ENCODE data around the gene PTGIS. TPM values are rescaled to one million over a fixed set of nuclear protein-coding genes. Genes with fewer than 3 reads are reported as not detected.

PTGIS gene
- total and polyA plus RNA-seq, 2 of the 4 experiments (the other 2 are of a cell fraction): 1.6 to 2.6 TPM

DNA sequence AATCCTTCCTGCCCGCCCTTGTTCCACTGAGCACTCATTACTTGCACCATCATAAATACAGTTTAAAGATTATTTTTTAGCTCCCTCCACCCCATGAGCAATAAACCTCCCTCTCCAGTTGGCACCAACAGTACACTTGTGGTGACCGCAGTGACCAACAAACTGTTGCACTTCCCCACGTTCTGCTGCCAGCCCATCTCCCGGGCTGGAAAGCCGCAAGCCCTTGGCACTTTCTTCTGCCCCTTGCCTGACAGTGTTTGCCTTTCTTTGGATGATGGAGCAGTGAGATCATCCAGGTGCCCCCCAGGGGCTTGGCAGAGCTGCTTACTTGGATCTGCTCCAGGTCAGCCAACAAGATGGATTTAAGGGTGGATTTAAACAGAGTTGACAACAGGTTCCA is 107.0 kb downstream of the PTGIS start:
- H2BK5ac ChIP-seq (ENCODE audit: low read depth, low read length, poor library complexity, severe bottlenecking): no peak overlapping the region
- no peak overlapping the region for H3K56ac ChIP-seq (ENCODE audit: extremely low read depth, insufficient read depth, low read length)
- H3K14ac ChIP-seq (replicated peaks; ENCODE audit: low read depth, low read length): no peak overlapping the region
- H3K4me2 ChIP-seq (ENCODE audit: low read depth, low read length): no peak overlapping the region
- H3K9me1 ChIP-seq (ENCODE audit: insufficient read depth, low read length): no peaks in the 10 kb centered on the region
- H4K20me1 ChIP-seq (ENCODE audit: insufficient read depth, low read length): no peaks in the 10 kb centered on the region
- no peak overlapping the region for H3K18ac ChIP-seq (ENCODE audit: low read depth, low read length)
- ATAC-seq (ENCODE audit: low read depth) (no peak), DNase-seq (no peak)
- H3K4ac ChIP-seq (ENCODE audit: low read depth, low read length): no peak overlapping the region
- BruUV-seq (replicated peaks): no TSS peak
- no peak overlapping the region for H4K91ac ChIP-seq (ENCODE audit: insufficient read depth, low read depth, low read length)
- no peak overlapping the region for H3K9ac ChIP-seq (ENCODE audit: low read depth, low read length)
- ChIA-PET POLR2A (ENCODE audit: unreplicated experiment) (no interaction called here), CTCF (no interaction called here)
- in situ Hi-C loops (cut with MboI; ENCODE audit: low sequenced_read_pairs) (no loop called here), dilution Hi-C loops (cut with HindIII; ENCODE audit: low sequenced_read_pairs, unreplicated experiment) (no loop called here), intact Hi-C loops (cut with micrococcal nuclease) (no loop called here)
- no peak overlapping the region for H3K4me3 ChIP-seq (ENCODE audit: insufficient read depth, low read depth, low read length)
- H3K36me3 ChIP-seq (ENCODE audit: control insufficient read depth, insufficient read depth, low read length): no peaks in the 10 kb centered on the region
- no peak overlapping the region for H3K27ac ChIP-seq (ENCODE audit: insufficient read depth, low read length)
- no peak overlapping the region for H2BK15ac ChIP-seq (ENCODE audit: low read depth, low read length)
- H2BK120ac ChIP-seq (ENCODE audit: low read depth, low read length): no peak overlapping the region
- no peaks in the 10 kb centered on the region for H3K4me1 ChIP-seq (ENCODE audit: control insufficient read depth, insufficient read depth, low read length)
- H2AK9ac ChIP-seq (replicated peaks; ENCODE audit: low read depth, low read length, poor library complexity): no peak overlapping the region
- no peak overlapping the region for H2AK5ac ChIP-seq (ENCODE audit: low read depth, low read length)
- WGBS, 2 experiments (ENCODE audit: extremely low coverage in 2 of 2, insufficient read length in 1 of 2): 44% methylated on average over 1 of the region's 5 CpGs; no CpG with 5 or more reads in 1 of the 2 experiments
- no peak overlapping the region for H4K5ac ChIP-seq (ENCODE audit: low read depth, low read length)
- H3K9me3 ChIP-seq (ENCODE audit: control insufficient read depth, insufficient read depth, low read length): no peaks in the 10 kb centered on the region
- no peak overlapping the region for H4K8ac ChIP-seq (ENCODE audit: low read depth in 2 of 2, low read length in 2 of 2)
- no peak overlapping the region for H2AFZ ChIP-seq (replicated peaks; ENCODE audit: low read length, poor library complexity)
- H2BK20ac ChIP-seq (ENCODE audit: low read depth, low read length): no peak overlapping the region
- H3K79me1 ChIP-seq (ENCODE audit: low read depth in 1 of 2, low read length in 2 of 2): no peaks in the 10 kb centered on the region
- peaks cover 54% of the 10 kb centered on the region for H3K27me3 ChIP-seq (ENCODE audit: control insufficient read depth, insufficient read depth, low read length)
- TF ChIP-seq RCOR1 (IDR thresholded peaks at IDR 0.05; ENCODE audit: insufficient replicate concordance, low read length): no peak
- no peak for TF ChIP-seq MAZ (IDR thresholded peaks at IDR 0.05; ENCODE audit: borderline replicate concordance, low read depth, low read length)
- no peak for TF ChIP-seq RAD21 (IDR thresholded peaks at IDR 0.05; ENCODE audit: low read length)
- TF ChIP-seq BHLHE40 (IDR thresholded peaks at IDR 0.05; ENCODE audit: low read depth, low read length): no peak
- no peak for TF ChIP-seq CHD1 (IDR thresholded peaks at IDR 0.05; ENCODE audit: low read depth, low read length)
- no peak for TF ChIP-seq NFE2L2 (IDR thresholded peaks at IDR 0.05; ENCODE audit: low read depth, low read length)
- TF ChIP-seq MXI1 (IDR thresholded peaks at IDR 0.05; ENCODE audit: borderline replicate concordance, low read depth, low read length): no peak
- TF ChIP-seq, protein P1, sequence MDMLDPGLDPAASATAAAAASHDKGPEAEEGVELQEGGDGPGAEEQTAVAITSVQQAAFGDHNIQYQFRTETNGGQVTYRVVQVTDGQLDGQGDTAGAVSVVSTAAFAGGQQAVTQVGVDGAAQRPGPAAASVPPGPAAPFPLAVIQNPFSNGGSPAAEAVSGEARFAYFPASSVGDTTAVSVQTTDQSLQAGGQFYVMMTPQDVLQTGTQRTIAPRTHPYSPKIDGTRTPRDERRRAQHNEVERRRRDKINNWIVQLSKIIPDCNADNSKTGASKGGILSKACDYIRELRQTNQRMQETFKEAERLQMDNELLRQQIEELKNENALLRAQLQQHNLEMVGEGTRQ (IDR thresholded peaks at IDR 0.05; ENCODE audit: low read depth, low read length): no peak
- TF ChIP-seq FOS (IDR thresholded peaks at IDR 0.05; ENCODE audit: low read depth, low read length): no peak
- TF ChIP-seq, protein P2, sequence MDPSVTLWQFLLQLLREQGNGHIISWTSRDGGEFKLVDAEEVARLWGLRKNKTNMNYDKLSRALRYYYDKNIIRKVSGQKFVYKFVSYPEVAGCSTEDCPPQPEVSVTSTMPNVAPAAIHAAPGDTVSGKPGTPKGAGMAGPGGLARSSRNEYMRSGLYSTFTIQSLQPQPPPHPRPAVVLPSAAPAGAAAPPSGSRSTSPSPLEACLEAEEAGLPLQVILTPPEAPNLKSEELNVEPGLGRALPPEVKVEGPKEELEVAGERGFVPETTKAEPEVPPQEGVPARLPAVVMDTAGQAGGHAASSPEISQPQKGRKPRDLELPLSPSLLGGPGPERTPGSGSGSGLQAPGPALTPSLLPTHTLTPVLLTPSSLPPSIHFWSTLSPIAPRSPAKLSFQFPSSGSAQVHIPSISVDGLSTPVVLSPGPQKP (IDR thresholded peaks at IDR 0.05; ENCODE audit: borderline replicate concordance, low read depth, low read length): no peak
- TF ChIP-seq CEBPB (IDR thresholded peaks at IDR 0.05; ENCODE audit: low read depth, low read length): no peak
- TF ChIP-seq MAFK (IDR thresholded peaks at IDR 0.05; ENCODE audit: low read depth, low read length): no peak
- no peak overlapping the region for H3K23ac ChIP-seq (ENCODE audit: low read depth, low read length)
